OCI-LY7 (cell line): ENCODE measurements around the gene FRS2. TPM values are rescaled to one million over a fixed set of nuclear protein-coding genes. Genes with fewer than 3 reads are reported as not detected.

Source experiments
- BruUV-seq: library from RNA; stranded (reverse); fragments of 400-500 nt; replicated peaks from 2 replicates; lab custom pipeline; 2021; lab: Mats Ljungman, UMichigan
- CTCF ChIA-PET: fragments of 300-600 bp; sonication (Branson Sonifier 250); formaldehyde crosslinking; loops from one replicate; lab custom pipeline; 2022; ENCODE audit warnings: antibody characterized with exemption; ENCODE audit not compliant: unreplicated experiment; lab: Charles Lee
- POLR2A ChIA-PET: fragments of 300-600 bp; sonication (Branson Sonifier 250); formaldehyde crosslinking; loops from one replicate; lab custom pipeline; 2022; ENCODE audit warnings: antibody characterized with exemption; lab: Charles Lee
- DNase-seq: peaks from one replicate; pipeline ENCODE4 v3.0.0-alpha.2; 2015; ENCODE audit warnings: low spot score
- H2AFZ ChIP-seq: fragments of 200-600 bp; sonication (generic), shearing (Covaris generic); 2 replicates; pipeline ENCODE4 v1.6.1; 2014; ENCODE audit warnings: mild to moderate bottlenecking, antibody characterized with exemption, low read length, moderate library complexity
- H3K27ac ChIP-seq: fragments of 200-600 bp; sonication (generic); 2 replicates; pipeline ENCODE4 v1.5.1; 2014; ENCODE audit warnings: mixed run types, low read depth, mild to moderate bottlenecking, moderate library complexity, low read length, inconsistent platforms; ENCODE audit not compliant: poor library complexity, severe bottlenecking
- H3K36me3 ChIP-seq: fragments of 200-600 bp; sonication (generic); 2 replicates; pipeline ENCODE4 v1.6.1; 2014; ENCODE audit warnings: mild to moderate bottlenecking, antibody characterized with exemption, low read length, moderate library complexity, mixed read lengths; ENCODE audit not compliant: insufficient read depth
- H3K4me1 ChIP-seq: fragments of 200-600 bp; sonication (generic); 2 replicates; pipeline ENCODE4 v1.5.1; 2014; ENCODE audit warnings: mild to moderate bottlenecking, low read length; ENCODE audit not compliant: insufficient read depth, poor library complexity, severe bottlenecking
- H3K4me2 ChIP-seq: fragments of 200-600 bp; sonication (generic); 2 replicates; pipeline ENCODE4 v1.6.1; 2014; ENCODE audit warnings: mild to moderate bottlenecking, low read length
- H3K4me3 ChIP-seq: fragments of 200-600 bp; sonication (generic); 2 replicates; pipeline ENCODE4 v1.5.1; 2014; ENCODE audit warnings: mild to moderate bottlenecking, low read depth, low read length; ENCODE audit not compliant: poor library complexity, severe bottlenecking
- H3K79me2 ChIP-seq: fragments of 200-600 bp; sonication (generic); 2 replicates; pipeline ENCODE4 v1.6.1; 2016; ENCODE audit warnings: low read depth, mild to moderate bottlenecking, low read length, moderate library complexity, mixed read lengths; ENCODE audit not compliant: insufficient read depth
- H3K9me2 ChIP-seq: fragments of 200-600 bp; sonication (generic); 2 replicates; pipeline ENCODE4 v1.6.1; 2016; ENCODE audit warnings: mild to moderate bottlenecking, low read length, mixed read lengths; ENCODE audit not compliant: insufficient read depth
- H3K9me3 ChIP-seq: fragments of 200-600 bp; sonication (generic); 2 replicates; pipeline ENCODE4 v1.6.1; 2014; ENCODE audit warnings: mild to moderate bottlenecking, mixed run types, low read length, mixed read lengths
- H4K20me1 ChIP-seq: fragments of 200-600 bp; sonication (generic); 2 replicates; pipeline ENCODE4 v1.6.1; 2014; ENCODE audit warnings: mild to moderate bottlenecking, antibody characterized with exemption, low read length, moderate library complexity, mixed read lengths; ENCODE audit not compliant: insufficient read depth
- CTCF ChIP-seq: fragments of 200-600 bp; sonication (generic); conservative IDR thresholded peaks from 2 replicates; pipeline ENCODE4 v1.5.1; 2014; ENCODE audit warnings: mild to moderate bottlenecking, antibody characterized with exemption, low read length, moderate library complexity, mixed read lengths
- EZH2phosphoT487 ChIP-seq: fragments of 200-600 bp; sonication (generic); IDR thresholded peaks from 2 replicates; pipeline ENCODE4 v1.6.1; 2018; ENCODE audit warnings: low read depth, borderline replicate concordance, mild to moderate bottlenecking, mixed run types, antibody characterized with exemption, low read length, moderate library complexity, mixed read lengths
- intact Hi-C: fragments of 100-400 bp; cut with micrococcal nuclease; formaldehyde crosslinking; loops from one replicate; pipeline ENCODE4 v1.10.0; 2022; ENCODE audit not compliant: unreplicated experiment
- total RNA-seq, 2 experiments: library from RNA; depleted of rRNA in 1 of 2; stranded (reverse); fragments of >200 nt in 1 of 2; shearing (Covaris generic) in 1 of 2; gene quantifications; 2 replicates each; pipeline ENCODE4 v1.2.3, GENCODE V29; 2014 to 2022

The FRS2 gene
- total RNA-seq, 2 experiments from 2014 or later = 11.1 to 18.5 TPM

GRCh38 chr12:69516950-69517349 lies 46.8 kb downstream of the FRS2 start:
- no peak overlapping the region for H2AFZ ChIP-seq
- no peaks in the 10 kb centered on the region for H3K9me2 ChIP-seq
- intact Hi-C loops = no loop called here
- DNase-seq = no peak
- peaks cover 3% of the 10 kb centered on the region; the same call in 1 of the 2 replicates for H4K20me1 ChIP-seq
- no peak overlapping the region for H3K27ac ChIP-seq
- H3K4me1 ChIP-seq = no peaks in the 10 kb centered on the region
- no peak overlapping the region for H3K4me3 ChIP-seq
- no peak overlapping the region for H3K4me2 ChIP-seq
- peaks cover 24% of the 10 kb centered on the region; the same call in 1 of the 2 replicates for H3K79me2 ChIP-seq
- ChIA-PET CTCF (no interaction called here), POLR2A (interaction anchor here (0.7 kb wide), 1 partner anchor 9 kb away, joined by 3 read pairs; no protein-coding TSS in a partner anchor)
- H3K9me3 ChIP-seq = no peaks in the 10 kb centered on the region
- H3K36me3 ChIP-seq = no peaks in the 10 kb centered on the region
- no TSS peak for BruUV-seq
- TF ChIP-seq EZH2phosphoT487 = no peak
- TF ChIP-seq CTCF = no peak

- Histone ChIP-seq H3K79me2 (peaks cover 28% of the 10 kb centered on the region; the same call in 1 of the 2 replicates), H3K4me1 (no peaks in the 10 kb centered on the region), H3K9me3 (no peaks in the 10 kb centered on the region), H3K4me3 (no peak overlapping the region), H3K9me2 (no peaks in the 10 kb centered on the region), H3K36me3 (no peaks in the 10 kb centered on the region), H3K27ac (no peak overlapping the region), H4K20me1 (peaks cover 3% of the 10 kb centered on the region; the same call in 1 of the 2 replicates), H3K4me2 (no peak overlapping the region), H2AFZ (no peak overlapping the region)
- no TSS peak for BruUV-seq
- ChIA-PET CTCF (no interaction called here), POLR2A (interaction anchor here (0.7 kb wide), 2 partner anchors 9 to 10 kb away, joined by 3 to 4 read pairs; no protein-coding TSS in a partner anchor)
- TF ChIP-seq EZH2phosphoT487 (no peak), CTCF (no peak)
- DNase-seq = no peak
- intact Hi-C loops = no loop called here
Measured at GRCh38 chr12:69517406-69517805, 47.2 kb downstream of the FRS2 start.

GRCh38 chr12:69519871-69520270 lies 49.7 kb downstream of the FRS2 start:
- Histone ChIP-seq H3K4me3 (no peak overlapping the region), H3K9me2 (no peaks in the 10 kb centered on the region), H3K4me2 (no peak overlapping the region), H3K27ac (no peak overlapping the region), H2AFZ (no peak overlapping the region), H4K20me1 (peaks cover 3% of the 10 kb centered on the region; the same call in 1 of the 2 replicates), H3K9me3 (0 out of 2 replicates have a peak, but pooled peaks cover 5% of the 10 kb centered on the region), H3K4me1 (no peaks in the 10 kb centered on the region), H3K36me3 (no peaks in the 10 kb centered on the region), H3K79me2 (peaks cover 46% of the 10 kb centered on the region; the same call in 1 of the 2 replicates)
- TF ChIP-seq EZH2phosphoT487 = no peak
- TF ChIP-seq CTCF = no peak
- CTCF ChIA-PET = no interaction called here
- DNase-seq = no peak
- POLR2A ChIA-PET = interaction anchor here (0.6 to 1.2 kb wide), 5 partner anchors 9 to 86 kb away, joined by 3 to 5 read pairs (median 4); no protein-coding TSS in a partner anchor
- BruUV-seq = no TSS peak
- intact Hi-C loops = no loop called here
